ENCODE data around the gene ZNF385B.

DNA sequence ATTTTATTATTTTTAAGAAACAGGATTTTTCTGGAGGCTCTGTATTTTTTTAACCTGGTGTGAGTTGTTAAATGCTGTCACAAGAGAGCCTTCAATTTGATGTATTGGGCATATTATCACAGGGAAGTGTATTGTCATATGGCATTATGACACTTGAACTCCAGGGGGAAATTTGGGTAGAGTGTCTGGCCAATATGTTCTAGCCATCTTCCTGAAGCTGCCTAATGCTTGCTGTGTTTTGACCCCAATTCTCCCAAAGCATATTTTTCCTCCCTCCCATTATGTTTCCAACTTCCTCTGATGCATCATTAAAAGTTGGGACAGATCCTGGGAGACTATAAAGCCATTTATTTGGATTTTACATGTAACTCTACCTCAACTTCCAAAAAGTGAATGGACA is 382.6 kb downstream of the ZNF385B start:
- TF ChIP-seq POLR2A (IDR thresholded peaks at IDR 0.05): no peak
- TF ChIP-seq, protein P1, sequence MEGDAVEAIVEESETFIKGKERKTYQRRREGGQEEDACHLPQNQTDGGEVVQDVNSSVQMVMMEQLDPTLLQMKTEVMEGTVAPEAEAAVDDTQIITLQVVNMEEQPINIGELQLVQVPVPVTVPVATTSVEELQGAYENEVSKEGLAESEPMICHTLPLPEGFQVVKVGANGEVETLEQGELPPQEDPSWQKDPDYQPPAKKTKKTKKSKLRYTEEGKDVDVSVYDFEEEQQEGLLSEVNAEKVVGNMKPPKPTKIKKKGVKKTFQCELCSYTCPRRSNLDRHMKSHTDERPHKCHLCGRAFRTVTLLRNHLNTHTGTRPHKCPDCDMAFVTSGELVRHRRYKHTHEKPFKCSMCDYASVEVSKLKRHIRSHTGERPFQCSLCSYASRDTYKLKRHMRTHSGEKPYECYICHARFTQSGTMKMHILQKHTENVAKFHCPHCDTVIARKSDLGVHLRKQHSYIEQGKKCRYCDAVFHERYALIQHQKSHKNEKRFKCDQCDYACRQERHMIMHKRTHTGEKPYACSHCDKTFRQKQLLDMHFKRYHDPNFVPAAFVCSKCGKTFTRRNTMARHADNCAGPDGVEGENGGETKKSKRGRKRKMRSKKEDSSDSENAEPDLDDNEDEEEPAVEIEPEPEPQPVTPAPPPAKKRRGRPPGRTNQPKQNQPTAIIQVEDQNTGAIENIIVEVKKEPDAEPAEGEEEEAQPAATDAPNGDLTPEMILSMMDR (IDR thresholded peaks at IDR 0.05): no peak
